H1 (cell line): ENCODE measurements around the gene CBR3. TPM values are rescaled to one million over a fixed set of nuclear protein-coding genes. Genes with fewer than 3 reads are reported as not detected.
A peak's percentile ranks its signal among the peaks of the same experiment; 100 is the strongest.

Experiments used
- CTCF ChIA-PET: fragments of 300-600 bp; sonication (Branson Sonifier 250); formaldehyde crosslinking; loops from one replicate; lab custom pipeline; 2021; ENCODE audit not compliant: partially characterized antibody; lab: Charles Lee
- POLR2A ChIA-PET: fragments of 300-600 bp; sonication (Branson Sonifier 250); formaldehyde crosslinking; loops from one replicate; lab custom pipeline; 2021; ENCODE audit warnings: inconsistent platforms; ENCODE audit not compliant: partially characterized antibody; lab: Charles Lee
- DNase-seq, 2 experiments: peaks; one replicate each; pipeline versions ENCODE4 v3.0.0 to v3.0.0-alpha.2; 2010 to 2022; ENCODE audit warnings: low spot score in 2 of 2, low read depth in 1 of 2, mixed read lengths in 1 of 2
- FAIRE-seq: peaks from 2 replicates; lab custom pipeline; 2011; peaks lifted over from hg19 to GRCh38; lab: Jason Lieb, UNC
- H2AFZ ChIP-seq: 2 replicates; pipeline ENCODE4 v1.8.1; 2012; ENCODE audit warnings: low read length, inconsistent platforms
- H2AK5ac ChIP-seq: 2 replicates; pipeline ENCODE4 v1.6.1; 2013; ENCODE audit warnings: low read depth, low read length
- H2BK120ac ChIP-seq: replicated peaks from 2 replicates; pipeline ENCODE3; 2013; ENCODE audit warnings: low read depth, low read length, inconsistent platforms
- H2BK12ac ChIP-seq: 2 replicates; pipeline ENCODE4 v1.6.1; 2013; ENCODE audit warnings: low read depth, low read length
- H2BK15ac ChIP-seq: 2 replicates; pipeline ENCODE4 v1.6.1; 2013; ENCODE audit warnings: low read length
- H2BK20ac ChIP-seq: 2 replicates; pipeline ENCODE4 v1.6.1; 2013; ENCODE audit warnings: low read length
- H2BK5ac ChIP-seq: 2 replicates; pipeline ENCODE4 v1.6.1; 2013; ENCODE audit warnings: low read depth, low read length
- H3K14ac ChIP-seq: 2 replicates; pipeline ENCODE4 v1.6.1; 2013; ENCODE audit warnings: inconsistent platforms; ENCODE audit not compliant: insufficient read length
- H3K18ac ChIP-seq: 2 replicates; pipeline ENCODE4 v1.6.1; 2013; ENCODE audit warnings: low read length; ENCODE audit errors: extremely low read depth
- H3K23ac ChIP-seq: 2 replicates; pipeline ENCODE4 v1.6.1; 2013; ENCODE audit warnings: inconsistent platforms; ENCODE audit not compliant: insufficient read length
- H3K23me2 ChIP-seq: 2 replicates; pipeline ENCODE4 v1.6.1; 2013; ENCODE audit warnings: low read depth, low read length
- H3K27ac ChIP-seq: 2 replicates; pipeline ENCODE4 v1.6.1; 2011; ENCODE audit warnings: low read depth, low read length, inconsistent platforms
- H3K27me3 ChIP-seq, 4 experiments: replicated peaks in 1 of 4; 1 replicate in 1 of 4; 2 replicates in 3 of 4; pipeline versions ENCODE4 v1.6.1 to v1.8.1; 2011 to 2013; ENCODE audit warnings: low read length in 3 of 4, mild to moderate bottlenecking in 3 of 4, inconsistent platforms in 2 of 4, mixed read lengths in 2 of 4, moderate library complexity in 1 of 4; ENCODE audit not compliant: control insufficient read depth in 3 of 4, insufficient read depth in 3 of 4; ENCODE audit errors: extremely low read depth in 1 of 4
- H3K36me3 ChIP-seq, 4 experiments: 2 replicates each; pipeline versions ENCODE4 v1.6.1 to v1.8.1; 2011 to 2013; ENCODE audit warnings: mild to moderate bottlenecking in 4 of 4, low read length in 3 of 4, moderate library complexity in 2 of 4, control low read depth in 1 of 4, inconsistent platforms in 1 of 4; ENCODE audit not compliant: insufficient read depth in 4 of 4, control insufficient read depth in 2 of 4
- H3K4ac ChIP-seq: replicated peaks from 2 replicates; pipeline ENCODE3; 2013; ENCODE audit warnings: low read length, low read depth, mixed read lengths, inconsistent platforms; ENCODE audit not compliant: insufficient read length
- H3K4me1 ChIP-seq, 4 experiments: replicated peaks in 1 of 4; 1 replicate in 1 of 4; 2 replicates in 3 of 4; pipeline versions ENCODE4 v1.6.1 to v1.8.1; 2011 to 2013; ENCODE audit warnings: low read length in 3 of 4, inconsistent platforms in 2 of 4, mixed read lengths in 1 of 4; ENCODE audit not compliant: insufficient read depth in 4 of 4, control insufficient read depth in 3 of 4
- H3K4me2 ChIP-seq, 2 experiments: 2 replicates each; pipeline versions ENCODE4 v1.6.1 to v1.8.1; 2011 to 2013; ENCODE audit warnings: low read depth in 2 of 2, low read length in 2 of 2, control low read depth in 1 of 2, inconsistent platforms in 1 of 2, mild to moderate bottlenecking in 1 of 2; ENCODE audit not compliant: insufficient read depth in 1 of 2
- H3K4me3 ChIP-seq, 4 experiments: fragments of 200-600, 300-600 bp in 1 of 4; sonication (generic), shearing (Covaris generic), sonication (Bioruptor Twin) in 1 of 4; 2 replicates each; pipeline versions ENCODE4 v1.5.1 to v1.8.1; 2011 to 2016; ENCODE audit warnings: low read length in 4 of 4, low read depth in 3 of 4, control low read depth in 2 of 4, inconsistent platforms in 2 of 4, mild to moderate bottlenecking in 2 of 4, mixed read lengths in 1 of 4, moderate library complexity in 1 of 4; ENCODE audit not compliant: insufficient read depth in 2 of 4; ENCODE audit errors: extremely low read depth in 1 of 4
- H3K56ac ChIP-seq: replicated peaks from 2 replicates; pipeline ENCODE3; 2013; ENCODE audit warnings: low read depth, mild to moderate bottlenecking, mixed read lengths, low read length, inconsistent platforms; ENCODE audit not compliant: insufficient read length
- H3K79me1 ChIP-seq: 2 replicates; pipeline ENCODE4 v1.6.1; 2013; ENCODE audit warnings: low read depth, low read length, control low read depth
- H3K79me2 ChIP-seq, 2 experiments: 2 replicates each; pipeline versions ENCODE4 v1.6.1 to v1.8.1; 2012 to 2013; ENCODE audit warnings: low read length in 2 of 2, mild to moderate bottlenecking in 2 of 2, inconsistent platforms in 1 of 2; ENCODE audit not compliant: insufficient read depth in 2 of 2, control insufficient read depth in 1 of 2
- H3K9ac ChIP-seq, 4 experiments: replicated peaks in 1 of 4; 1 replicate in 1 of 4; 2 replicates in 3 of 4; pipeline versions ENCODE4 v1.6.1 to v1.8.1; 2011 to 2013; ENCODE audit warnings: low read depth in 3 of 4, low read length in 3 of 4, control low read depth in 2 of 4, mild to moderate bottlenecking in 2 of 4, moderate library complexity in 2 of 4, inconsistent platforms in 1 of 4; ENCODE audit errors: extremely low read depth in 1 of 4
- H3K9me3 ChIP-seq, 2 experiments: 2 replicates each; pipeline versions ENCODE4 v1.6.1 to v1.8.1; 2012 to 2013; ENCODE audit warnings: mild to moderate bottlenecking in 2 of 2, moderate library complexity in 2 of 2, control low read depth in 1 of 2, inconsistent platforms in 1 of 2, low read depth in 1 of 2, low read length in 1 of 2, mixed read lengths in 1 of 2; ENCODE audit not compliant: insufficient read depth in 2 of 2
- H4K20me1 ChIP-seq, 2 experiments: replicated peaks in 1 of 2; 2 replicates each; pipeline versions ENCODE3 to v1.8.1; 2011 to 2013; ENCODE audit warnings: inconsistent platforms in 2 of 2, low read length in 2 of 2, mild to moderate bottlenecking in 1 of 2; ENCODE audit not compliant: insufficient read depth in 2 of 2, control insufficient read depth in 1 of 2
- H4K5ac ChIP-seq: 2 replicates; pipeline ENCODE4 v1.6.1; 2013; ENCODE audit warnings: low read length, low read depth, mixed read lengths, inconsistent platforms; ENCODE audit not compliant: insufficient read length
- H4K8ac ChIP-seq: 2 replicates; pipeline ENCODE4 v1.8.0; 2013; ENCODE audit warnings: mild to moderate bottlenecking, moderate library complexity, low read length, inconsistent platforms; ENCODE audit not compliant: insufficient read depth; ENCODE audit errors: extremely low read depth
- H4K91ac ChIP-seq: replicated peaks from 2 replicates; pipeline ENCODE3; 2013; ENCODE audit warnings: low read length, mixed read lengths, inconsistent platforms; ENCODE audit not compliant: insufficient read length
- CREB1 ChIP-seq: IDR thresholded peaks from 2 replicates; pipeline ENCODE4 v1.6.1; 2012; ENCODE audit warnings: inconsistent platforms
- FOSL1 ChIP-seq: IDR thresholded peaks from 2 replicates; pipeline ENCODE4 v1.6.1; 2011; ENCODE audit warnings: mild to moderate bottlenecking, low read depth, low read length, moderate library complexity; ENCODE audit not compliant: insufficient read depth
- JUN ChIP-seq: IDR thresholded peaks from 2 replicates; pipeline ENCODE4 v1.6.1; 2011; ENCODE audit warnings: low read depth, mild to moderate bottlenecking, improper control_type of control experiment, low read length
- KDM5A ChIP-seq: fragments of 200-600 bp; IDR thresholded peaks from 2 replicates; pipeline ENCODE4 v1.7.1; 2012; ENCODE audit warnings: mild to moderate bottlenecking, low read length, inconsistent platforms, mixed read lengths
- POU5F1 ChIP-seq: IDR thresholded peaks from 2 replicates; pipeline ENCODE4 v1.6.1; 2011; ENCODE audit warnings: low read depth, mild to moderate bottlenecking, low read length, moderate library complexity
- RAD21 ChIP-seq, 2 experiments: IDR thresholded peaks in 1 of 2; conservative IDR thresholded peaks in 1 of 2; 2 replicates each; pipeline ENCODE4 v1.6.1; 2011; ENCODE audit warnings: low read depth in 2 of 2, low read length in 2 of 2, improper control_type of control experiment in 1 of 2, inconsistent platforms in 1 of 2, mild to moderate bottlenecking in 1 of 2, moderate library complexity in 1 of 2
- SIN3A ChIP-seq, 2 experiments: IDR thresholded peaks in 1 of 2; conservative IDR thresholded peaks in 1 of 2; 2 replicates each; pipeline ENCODE4 v1.6.1; 2011 to 2012; ENCODE audit warnings: low read length in 2 of 2, improper control_type of control experiment in 1 of 2, low read depth in 1 of 2, mild to moderate bottlenecking in 1 of 2
- TAF1 ChIP-seq: IDR thresholded peaks from 2 replicates; pipeline ENCODE4 v1.6.1; 2011; ENCODE audit warnings: mild to moderate bottlenecking, low read depth, low read length
- TAF7 ChIP-seq: optimal IDR thresholded peaks from 2 replicates; pipeline ENCODE3; 2011; ENCODE audit warnings: low read depth, mild to moderate bottlenecking, inconsistent platforms, low read length, moderate library complexity, borderline replicate concordance
- WGBS, 2 experiments: shearing (Covaris generic) in 1 of 2; methylation state at CpG; one replicate each; pipeline versions ENCODE4 v1.1.6 to v1.1.7; 2013 to 2015; ENCODE audit warnings: low lambda C conversion rate in 2 of 2, mixed read lengths in 2 of 2, inconsistent platforms in 1 of 2, low coverage in 1 of 2, missing lambda C conversion rate in 1 of 2; ENCODE audit not compliant: insufficient replicate concordance in 2 of 2, insufficient coverage in 1 of 2, insufficient read length in 1 of 2; ENCODE audit errors: extremely low coverage in 1 of 2, missing lambda C conversion rate in 1 of 2; 5-methylcytosine and 5-hydroxymethylcytosine counted together
- polyA plus RNA-seq, 7 experiments: library from polyadenylated mRNA; depleted of rRNA in 3 of 7; stranded (reverse) in 5 of 7; unstranded in 2 of 7; fragments of >200 nt in 5 of 7; fragments of 200-250 nt in 2 of 7; gene quantifications; 1 replicate in 5 of 7; 2 replicates in 1 of 7; 4 replicates in 1 of 7; pipeline versions ENCODE4 v1.2.1 to v1.2.3, GENCODE V29; 2011 to 2013; ENCODE audit warnings: missing spikeins in 2 of 7, mixed read lengths in 2 of 7
- total RNA-seq: library from RNA; stranded (reverse); fragmentation: NEBNext Ultra II Directional; extraction: Animal tissue kit (Norgen Biotek cat#: 25700); gene quantifications from 2 replicates; pipeline ENCODE4 v1.2.1, GENCODE V29; 2021
- TF ChIP-seq, protein P1 (sequence below): IDR thresholded peaks from 2 replicates; pipeline ENCODE4 v1.6.1; 2012; ENCODE audit warnings: inconsistent platforms
- TF ChIP-seq, protein P2 (sequence below): IDR thresholded peaks from 2 replicates; pipeline ENCODE4 v1.6.1; 2011; ENCODE audit warnings: low read depth, mild to moderate bottlenecking, low read length; ENCODE audit not compliant: insufficient read depth

CBR3 gene
- total and polyA plus RNA-seq, 2 of the 8 experiments (the other 6 are each of a cell fraction or from before 2014, with no cell fraction given), result 1.2 to 4.3 TPM

DNA sequence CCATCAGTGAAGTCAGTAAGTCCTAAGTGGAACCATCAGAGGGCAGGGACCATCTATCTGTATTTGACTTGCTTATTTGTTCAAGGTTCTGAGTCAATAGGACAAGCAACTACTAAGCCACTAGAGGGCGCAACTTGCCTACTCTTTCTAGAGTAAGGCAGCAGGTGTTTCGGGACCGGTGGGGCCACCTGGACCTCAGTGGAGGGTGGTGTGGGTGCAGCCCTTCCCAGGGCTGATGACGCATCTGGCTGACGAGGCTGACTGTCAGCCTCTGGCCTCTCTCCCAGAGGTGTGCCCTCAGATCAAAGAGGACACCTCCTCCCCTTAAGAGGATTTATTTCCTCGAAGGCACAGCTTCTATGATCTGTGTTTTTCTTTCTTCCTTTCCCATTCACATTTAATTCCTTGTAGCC lies 6.6 kb downstream of the CBR3 start:
- no peak overlapping the region for H3K23ac ChIP-seq
- no peaks in the 10 kb centered on the region for H3K9me3 ChIP-seq
- no peak overlapping the region for H2AK5ac ChIP-seq
- no peaks in the 10 kb centered on the region for H3K36me3 ChIP-seq
- no peak overlapping the region for H3K27ac ChIP-seq
- H4K91ac ChIP-seq, result no peak overlapping the region
- peak; percentile 95 for FAIRE-seq
- peaks cover 0 to 6% (median under 1%) of the 10 kb centered on the region in 4 experiments; a peak in 3 of 7 replicates for H3K4me1 ChIP-seq
- DNase-seq, result peak; percentile 70 to 83
- H3K9ac ChIP-seq, result no peak overlapping the region
- no peak overlapping the region for H3K14ac ChIP-seq
- H3K4ac ChIP-seq, result no peak overlapping the region
- no peak overlapping the region for H3K4me2 ChIP-seq
- no peak overlapping the region for H2BK20ac ChIP-seq
- no peaks in the 10 kb centered on the region for H3K79me2 ChIP-seq
- no peaks in the 10 kb centered on the region for H4K20me1 ChIP-seq
- H3K23me2 ChIP-seq, result no peaks in the 10 kb centered on the region
- no peak overlapping the region for H4K5ac ChIP-seq
- no peak overlapping the region for H2BK5ac ChIP-seq
- no peak overlapping the region for H2BK120ac ChIP-seq
- no peaks in the 10 kb centered on the region for H3K79me1 ChIP-seq
- no peak overlapping the region for H3K18ac ChIP-seq
- ChIA-PET CTCF (interaction anchor here (0.6 to 7.1 kb wide), 25 partner anchors 9 to 1631 kb away, joined by 3 to 68 read pairs (median 4); no protein-coding TSS in a partner anchor), POLR2A (no interaction called here)
- H3K27me3 ChIP-seq, result peaks cover 0 to 4% (median 2%) of the 10 kb centered on the region in 4 experiments; a peak in 4 of 7 replicates
- no peak overlapping the region for H4K8ac ChIP-seq
- H2BK12ac ChIP-seq, result no peak overlapping the region
- whole genome bisulfite sequencing, 2 experiments, result 25% methylated on average over 6 of the region's 6 CpGs; no CpG with 5 or more reads in 1 of the 2 experiments
- H2AFZ ChIP-seq, result no peak overlapping the region
- no peak overlapping the region for H2BK15ac ChIP-seq
- H3K56ac ChIP-seq, result no peak overlapping the region
- no peak overlapping the region for H3K4me3 ChIP-seq
- TF ChIP-seq, protein P1, sequence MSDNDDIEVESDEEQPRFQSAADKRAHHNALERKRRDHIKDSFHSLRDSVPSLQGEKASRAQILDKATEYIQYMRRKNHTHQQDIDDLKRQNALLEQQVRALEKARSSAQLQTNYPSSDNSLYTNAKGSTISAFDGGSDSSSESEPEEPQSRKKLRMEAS, result peak; percentile 34; the same call in 1 of the 2 replicates
- TF ChIP-seq KDM5A (no peak), TAF7 (no peak), SIN3A (conservative IDR thresholded peaks at IDR 0.05 in 1 of 2, IDR thresholded peaks at IDR 0.05 in 1 of 2; ENCODE audit: low read depth in 1 of 2, low read length in 2 of 2) (no peak), TAF1 (no peak), RAD21 (IDR thresholded peaks at IDR 0.05 in 1 of 2, conservative IDR thresholded peaks at IDR 0.05 in 1 of 2; ENCODE audit: low read depth in 2 of 2, low read length in 2 of 2) (peak; percentile 94 to 98), CREB1 (peak; percentile 70), POU5F1 (no peak), JUN (no peak), FOSL1 (no peak)
- TF ChIP-seq, protein P2, sequence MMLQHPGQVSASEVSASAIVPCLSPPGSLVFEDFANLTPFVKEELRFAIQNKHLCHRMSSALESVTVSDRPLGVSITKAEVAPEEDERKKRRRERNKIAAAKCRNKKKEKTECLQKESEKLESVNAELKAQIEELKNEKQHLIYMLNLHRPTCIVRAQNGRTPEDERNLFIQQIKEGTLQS, result no peak
